Measurements from ENCODE around the gene CDSN.
"Not testable (repeated sequence)": the region's sequence is repeated elsewhere in the genome, so short reads cannot be mapped to it uniquely, and the experiment has no call there.

CDSN gene

GRCh38 chr6:31076611-31077010 lies 43.6 kb downstream of the CDSN start:
- no peak for DNase-seq (ENCODE audit: low spot score in 2 of 2)
- Histone ChIP-seq H3K36me3 (replicated peaks) (no peaks in the 10 kb centered on the region), H3K27me3 (ENCODE audit: low read depth) (no peaks in the 10 kb centered on the region), H3K4me1 (peaks cover 19% of the 10 kb centered on the region), H3K4me3 (no peak overlapping the region), H3K9me3 (no peaks in the 10 kb centered on the region)
- in situ Hi-C loops (cut with MboI; ENCODE audit: low sequenced_read_pairs): loop anchor here (5.0 to 25.0 kb wide), 3 partner anchors 159 to 589 kb away; partner anchors contain the start of genes FLOT1, HLA-E and IER3

DNA sequence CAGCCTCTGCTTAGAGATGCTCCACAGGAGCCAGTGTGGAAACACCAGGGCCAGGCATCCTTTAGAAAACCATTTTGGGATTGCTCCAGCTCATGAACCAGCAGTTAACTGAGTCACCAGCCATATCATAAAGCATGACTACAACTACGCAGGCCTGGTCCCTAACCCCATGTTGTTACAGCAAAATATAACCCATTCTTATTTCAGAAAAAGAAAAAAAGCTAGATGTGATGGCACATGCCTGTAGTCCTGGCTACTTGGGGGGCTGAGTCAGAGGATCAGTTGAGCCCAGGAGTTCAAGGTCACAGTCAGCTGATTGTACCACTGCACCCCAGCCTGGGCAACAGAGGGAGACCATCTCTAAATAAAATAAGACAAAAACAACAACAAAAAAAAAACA lies 44.7 kb downstream of the CDSN start:
- in situ Hi-C loops (cut with MboI; ENCODE audit: low sequenced_read_pairs): loop anchor here (5.0 to 25.0 kb wide), 3 partner anchors 158 to 588 kb away; partner anchors contain the start of genes FLOT1, HLA-E and IER3
- DNase-seq (ENCODE audit: low spot score in 2 of 2): no peak
- Histone ChIP-seq H3K4me1 (peaks cover 25% of the 10 kb centered on the region), H3K4me3 (no peak overlapping the region), H3K36me3 (replicated peaks) (no peaks in the 10 kb centered on the region), H3K27me3 (ENCODE audit: low read depth) (no peaks in the 10 kb centered on the region), H3K9me3 (no peaks in the 10 kb centered on the region)

GRCh38 chr6:31074401-31074800 lies 45.8 kb downstream of the CDSN start:
- no peak overlapping the region for H3K4me3 ChIP-seq
- H3K27me3 ChIP-seq (ENCODE audit: low read depth): no peaks in the 10 kb centered on the region
- H3K36me3 ChIP-seq (replicated peaks): no peaks in the 10 kb centered on the region
- H3K9me3 ChIP-seq: no peaks in the 10 kb centered on the region
- peaks cover 25% of the 10 kb centered on the region for H3K4me1 ChIP-seq
- no peak for DNase-seq (ENCODE audit: low spot score in 2 of 2)
- in situ Hi-C loops (cut with MboI; ENCODE audit: low sequenced_read_pairs): loop anchor here (10.0 kb wide), 1 partner anchor 330 kb away; the partner anchor contains the start of genes FLOT1 and IER3

DNA sequence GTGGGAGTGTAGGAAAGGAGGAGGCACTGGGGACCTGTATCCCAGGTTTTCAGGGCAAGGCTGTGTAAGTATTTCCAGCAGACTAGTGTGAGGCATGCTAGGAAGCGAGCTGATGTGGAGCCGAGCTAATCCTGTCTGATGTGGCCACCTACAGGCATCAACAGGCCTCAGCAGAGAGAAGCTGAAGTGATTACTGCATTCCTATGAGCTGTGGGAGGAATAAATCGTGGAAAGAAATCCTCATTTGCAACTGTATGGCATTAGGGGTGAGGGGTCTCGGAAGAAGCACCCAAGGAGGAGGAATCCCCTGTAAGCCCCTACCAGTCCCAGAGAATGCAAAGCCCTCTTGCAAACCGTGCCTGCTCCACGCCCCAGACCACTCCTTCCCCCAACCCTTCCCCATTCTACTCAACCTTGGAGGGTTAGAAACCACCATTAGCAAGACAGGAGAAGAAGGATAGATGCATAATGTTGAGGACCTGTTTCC lies 49.5 kb downstream of the CDSN start:
- Histone ChIP-seq H3K4me3 (no peak overlapping the region), H3K9me3 (no peaks in the 10 kb centered on the region), H3K4me1 (peaks cover 25% of the 10 kb centered on the region), H3K36me3 (replicated peaks) (no peaks in the 10 kb centered on the region), H3K27me3 (ENCODE audit: low read depth) (no peaks in the 10 kb centered on the region)
- peak; percentile 78 to 83 for DNase-seq (ENCODE audit: low spot score in 2 of 2)
- in situ Hi-C loops (cut with MboI; ENCODE audit: low sequenced_read_pairs): loop anchor here (10.0 kb wide), 1 partner anchor 326 kb away; the partner anchor contains the start of genes FLOT1 and IER3

DNA sequence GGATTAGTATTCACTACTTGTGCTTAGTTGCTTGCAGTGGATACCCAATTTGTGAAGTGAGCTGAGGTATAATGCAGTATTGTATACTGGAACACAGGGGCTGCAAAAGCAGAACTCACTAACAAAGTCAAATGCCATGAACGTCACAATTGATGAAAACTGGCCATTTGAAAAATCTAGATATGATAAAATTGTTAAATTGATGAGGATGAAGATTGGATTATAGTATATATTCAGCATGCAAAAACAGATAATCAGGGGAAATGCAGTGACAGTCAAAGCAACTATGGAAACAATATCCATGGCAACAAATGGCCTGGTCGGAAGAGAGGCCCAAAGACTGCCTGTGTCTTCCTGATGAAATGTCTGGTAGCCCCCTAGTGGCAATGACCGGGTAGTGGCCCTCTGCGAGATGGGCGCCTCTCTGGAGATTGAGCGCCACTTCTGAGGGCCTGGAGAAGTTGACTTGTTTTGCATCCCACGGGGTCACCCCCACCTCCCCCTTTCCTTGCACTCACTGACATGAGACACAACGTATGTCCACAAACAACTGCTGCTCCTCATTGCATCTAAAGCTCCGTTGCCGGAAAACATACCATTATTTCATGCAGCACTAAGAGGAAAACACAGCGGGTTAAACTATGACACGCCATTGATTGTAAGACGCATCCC lies 51.4 kb downstream of the CDSN start:
- no peak overlapping the region for H3K4me3 ChIP-seq
- H3K9me3 ChIP-seq: no peaks in the 10 kb centered on the region
- H3K27me3 ChIP-seq (ENCODE audit: low read depth): no peaks in the 10 kb centered on the region
- peak; percentile 80 to 86 for DNase-seq (ENCODE audit: low spot score in 2 of 2)
- H3K4me1 ChIP-seq: peaks cover 25% of the 10 kb centered on the region
- no peaks in the 10 kb centered on the region for H3K36me3 ChIP-seq (replicated peaks)
- in situ Hi-C loops (cut with MboI; ENCODE audit: low sequenced_read_pairs): no loop called here

- H3K27me3 ChIP-seq (ENCODE audit: low read depth); DNase-seq (ENCODE audit: low spot score in 2 of 2); H3K4me3 ChIP-seq; H3K9me3 ChIP-seq; H3K36me3 ChIP-seq (replicated peaks); in situ Hi-C loops (cut with MboI; ENCODE audit: low sequenced_read_pairs): not testable (repeated sequence)
- peaks cover 20% of the 10 kb centered on the region for H3K4me1 ChIP-seq
Observed at GRCh38 chr6:31067891-31068668, 52.2 kb downstream of the CDSN start.

- H3K9me3 ChIP-seq; H3K36me3 ChIP-seq (replicated peaks); H3K4me3 ChIP-seq; DNase-seq (ENCODE audit: low spot score in 2 of 2); in situ Hi-C loops (cut with MboI; ENCODE audit: low sequenced_read_pairs); H3K27me3 ChIP-seq (ENCODE audit: low read depth); H3K4me1 ChIP-seq: not testable (repeated sequence)
Observed at GRCh38 chr6:31067028-31067427, 53.2 kb downstream of the CDSN start.

GRCh38 chr6:31065556-31065955 lies 54.7 kb downstream of the CDSN start:
- H3K4me1 ChIP-seq: peaks cover 3% of the 10 kb centered on the region; the same call in 1 of the 2 replicates
- no peaks in the 10 kb centered on the region for H3K9me3 ChIP-seq
- no peak for DNase-seq (ENCODE audit: low spot score in 2 of 2)
- in situ Hi-C loops (cut with MboI; ENCODE audit: low sequenced_read_pairs): no loop called here
- H3K36me3 ChIP-seq (replicated peaks): no peaks in the 10 kb centered on the region
- H3K4me3 ChIP-seq: no peak overlapping the region
- H3K27me3 ChIP-seq (ENCODE audit: low read depth): no peaks in the 10 kb centered on the region

Data from HAP-1 (cell line).